KG1 (cell line): ENCODE results near the gene MTUS2.

ENCODE experiments used
- DNase-seq: peaks from one replicate; lab custom pipeline; 2025; lab: John Stamatoyannopoulos, UW

The MTUS2 gene

DNA sequence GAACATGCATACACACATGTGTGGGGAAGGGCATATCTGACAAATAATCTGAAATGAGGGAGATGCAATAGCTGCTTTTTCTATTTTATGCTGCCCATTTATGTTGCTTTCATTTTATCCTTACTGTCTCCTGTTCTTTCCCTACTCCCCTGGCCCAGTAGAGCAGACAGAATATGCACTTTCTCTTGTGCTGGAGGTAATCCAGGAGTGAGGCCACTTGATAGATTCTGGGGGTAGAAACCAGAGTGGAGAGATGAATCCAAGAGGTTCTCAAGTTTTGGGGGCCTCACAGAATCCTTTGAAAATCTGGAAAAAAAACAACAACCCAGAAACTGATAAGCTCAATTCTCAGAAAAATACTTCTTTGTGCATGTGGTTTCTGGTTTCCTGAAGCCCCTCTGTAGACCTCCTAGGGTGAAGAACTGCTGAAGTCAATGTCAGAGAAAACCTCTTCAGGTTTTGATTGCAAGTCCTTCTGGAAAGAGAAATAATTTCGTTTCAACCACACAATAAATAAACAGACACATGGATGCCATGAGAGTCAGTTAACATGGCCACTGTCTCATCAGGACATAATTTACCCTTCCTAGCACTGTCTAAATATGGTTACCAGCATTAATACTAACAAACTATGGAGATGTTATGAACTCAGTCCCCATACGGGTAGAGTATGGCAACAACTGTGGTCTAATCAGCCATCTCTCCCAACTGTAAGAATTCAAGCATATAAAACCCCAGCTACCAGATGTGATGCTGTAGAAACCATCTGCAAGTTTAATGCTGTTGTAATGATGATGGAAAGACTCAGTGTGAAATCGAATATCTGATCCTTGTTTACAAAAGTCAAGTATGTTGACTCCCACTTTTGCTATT, 419.8 kb downstream of the MTUS2 start:
- DNase-seq, result no peak

- no peak for DNase-seq
These were observed 434.7 kb downstream of the MTUS2 start for GRCh38 chr13:29254626-29255370.

GRCh38 chr13:29255567-29255966, 435.4 kb downstream of the MTUS2 start:
- DNase-seq, result no peak

DNA sequence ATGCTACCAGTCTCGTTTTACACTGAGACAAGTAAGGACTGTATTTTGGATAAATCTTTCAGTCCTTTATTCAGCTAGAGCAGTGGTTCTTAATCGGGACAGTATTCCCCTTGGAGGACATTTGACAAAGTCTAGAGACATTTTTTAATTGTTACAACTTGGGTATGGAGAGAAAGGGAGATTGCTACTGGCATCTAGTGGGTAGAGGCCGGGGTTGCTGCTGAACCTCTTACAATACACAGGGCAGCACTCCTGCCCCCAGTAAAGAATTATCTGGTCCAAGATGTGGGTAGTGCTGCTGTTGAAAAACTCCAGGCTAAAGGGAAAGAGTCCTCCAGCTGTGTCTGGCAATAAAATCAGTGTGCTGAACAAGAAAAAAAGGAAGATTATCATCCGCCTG, 440.5 kb downstream of the MTUS2 start:
- DNase-seq, result no peak

GRCh38 chr13:29266261-29266660, 446.1 kb downstream of the MTUS2 start:
- DNase-seq, result no peak

DNA sequence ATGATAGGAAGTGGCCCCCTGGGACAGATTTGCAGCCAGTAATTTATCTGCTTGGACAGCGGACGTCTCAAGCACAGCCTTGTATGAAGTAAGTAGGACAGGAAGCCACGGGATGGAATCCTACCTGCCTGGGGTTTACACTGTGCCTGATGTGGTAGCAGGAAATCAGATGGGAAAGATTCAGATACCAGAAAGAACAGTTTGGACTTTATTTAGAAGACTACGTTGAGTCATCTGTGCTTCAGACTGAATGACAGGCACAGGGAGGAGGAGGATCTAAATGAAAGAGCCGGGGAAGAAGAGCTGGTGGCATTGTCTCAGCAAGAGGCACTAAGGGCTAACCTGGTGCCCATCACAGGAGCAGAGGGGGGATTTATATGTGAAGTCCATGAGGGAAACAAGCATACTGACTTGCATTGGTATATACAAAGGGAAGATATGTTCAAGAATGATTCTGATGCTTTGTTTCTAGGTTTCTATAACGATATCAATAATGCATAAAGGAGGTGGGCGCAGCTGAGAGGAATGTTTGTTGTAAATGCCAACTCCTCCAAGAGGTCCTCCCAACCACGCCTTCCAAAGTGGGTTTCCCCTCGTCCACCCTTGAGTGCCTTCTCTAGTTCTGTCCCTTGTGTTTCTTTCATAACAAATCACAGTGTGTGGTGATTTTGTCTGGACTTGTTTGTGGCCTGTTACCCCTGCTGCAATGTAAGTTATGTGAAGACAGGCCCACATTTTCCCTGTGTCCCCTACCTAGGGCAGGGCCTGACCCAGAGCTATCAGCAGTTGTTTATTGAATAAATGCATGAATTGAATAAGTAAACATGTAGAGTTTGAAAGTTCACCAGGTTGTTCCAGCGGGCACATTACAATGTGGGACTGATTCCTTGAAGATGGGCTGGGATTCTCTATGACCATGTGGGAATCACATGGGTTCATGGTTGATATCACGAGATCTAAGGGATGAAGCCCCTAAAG, 446.9 kb downstream of the MTUS2 start:
- DNase-seq, result no peak

- no peak for DNase-seq
These were observed 450.3 kb downstream of the MTUS2 start for GRCh38 chr13:29270271-29270985.

- DNase-seq, result no peak
These were observed 451.5 kb downstream of the MTUS2 start for GRCh38 chr13:29271606-29272005.

GRCh38 chr13:29279356-29280254, 459.5 kb downstream of the MTUS2 start:
- DNase-seq, result no peak

DNA sequence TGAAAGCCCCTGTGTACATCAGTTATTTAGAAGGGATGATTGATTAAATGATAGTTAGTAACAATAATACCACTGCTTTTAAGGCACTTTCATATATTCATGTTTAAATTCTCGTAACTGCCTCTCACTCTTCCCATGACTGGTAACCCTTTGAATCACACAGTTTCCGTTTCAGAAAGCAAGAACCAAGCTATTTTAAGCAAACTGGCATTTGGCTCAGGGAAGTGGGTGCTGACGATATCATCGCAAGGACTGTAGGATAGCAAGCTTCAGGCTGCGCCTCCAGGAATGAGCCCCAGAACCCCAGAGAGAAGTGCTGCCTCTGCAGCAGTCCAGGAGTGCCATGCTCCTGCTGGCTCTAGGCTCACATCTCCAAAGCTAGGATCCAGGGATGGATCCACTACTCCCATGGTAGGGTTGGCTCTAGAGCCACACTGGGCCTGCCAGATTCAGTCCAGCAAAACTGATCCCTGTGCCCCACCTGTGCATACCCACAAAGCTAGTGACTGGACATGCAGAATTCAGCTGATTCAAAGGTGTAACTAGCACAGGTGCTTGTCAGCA, 461.9 kb downstream of the MTUS2 start:
- no peak for DNase-seq

- no peak for DNase-seq
These were observed 464.6 kb downstream of the MTUS2 start for GRCh38 chr13:29284726-29285125.

GRCh38 chr13:29287237-29287636, 467.1 kb downstream of the MTUS2 start:
- DNase-seq, result no peak

GRCh38 chr13:29292045-29292444, 471.9 kb downstream of the MTUS2 start:
- DNase-seq, result no peak

GRCh38 chr13:29294821-29295220, 474.7 kb downstream of the MTUS2 start:
- no peak for DNase-seq

GRCh38 chr13:29301027-29301426, 480.9 kb downstream of the MTUS2 start:
- no peak for DNase-seq

DNA sequence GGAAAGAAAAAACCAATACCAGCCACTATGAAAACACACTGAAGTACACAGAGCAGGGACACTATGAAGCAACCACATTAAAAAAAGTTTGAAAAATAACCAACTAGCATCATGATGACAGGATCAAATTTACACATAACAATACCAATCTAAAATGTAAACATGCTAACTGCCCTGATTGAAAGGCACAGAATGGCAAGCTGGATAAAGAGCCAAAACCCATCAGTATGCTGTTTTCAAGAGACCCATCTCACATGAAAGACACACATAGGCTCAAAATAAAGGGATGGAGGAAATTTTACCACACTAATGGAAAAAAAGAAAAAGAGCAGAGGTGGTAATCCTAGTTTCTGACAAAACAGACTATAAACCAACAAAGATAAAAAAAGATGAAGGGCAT, 484.0 kb downstream of the MTUS2 start:
- no peak for DNase-seq

- no peak for DNase-seq
These were observed 490.7 kb downstream of the MTUS2 start for GRCh38 chr13:29310806-29311205.

GRCh38 chr13:29315847-29316246, 495.7 kb downstream of the MTUS2 start:
- no peak for DNase-seq

GRCh38 chr13:29317828-29318227, 497.7 kb downstream of the MTUS2 start:
- DNase-seq, result no peak

DNA sequence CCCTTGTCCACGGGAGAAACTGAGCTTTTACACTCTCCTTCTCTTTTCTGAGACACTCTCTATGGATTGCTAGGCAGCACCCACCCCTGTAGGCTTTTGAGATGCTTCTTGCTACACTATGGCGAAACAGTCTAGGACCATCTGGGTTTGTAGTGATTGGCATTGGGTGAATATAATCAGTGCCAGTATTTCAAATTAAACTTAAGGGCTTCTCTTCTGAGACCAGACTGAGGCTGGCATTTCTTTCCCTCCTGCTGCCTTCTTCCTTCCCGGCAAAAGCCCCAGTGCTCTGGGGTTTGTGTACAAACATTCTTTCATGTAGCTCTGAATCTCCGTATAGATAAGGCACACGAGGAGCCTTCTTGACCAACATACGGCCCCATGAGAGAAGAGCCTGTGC, 498.6 kb downstream of the MTUS2 start:
- DNase-seq, result no peak
